ENCODE measurements around the gene RADX.

RADX gene

DNA sequence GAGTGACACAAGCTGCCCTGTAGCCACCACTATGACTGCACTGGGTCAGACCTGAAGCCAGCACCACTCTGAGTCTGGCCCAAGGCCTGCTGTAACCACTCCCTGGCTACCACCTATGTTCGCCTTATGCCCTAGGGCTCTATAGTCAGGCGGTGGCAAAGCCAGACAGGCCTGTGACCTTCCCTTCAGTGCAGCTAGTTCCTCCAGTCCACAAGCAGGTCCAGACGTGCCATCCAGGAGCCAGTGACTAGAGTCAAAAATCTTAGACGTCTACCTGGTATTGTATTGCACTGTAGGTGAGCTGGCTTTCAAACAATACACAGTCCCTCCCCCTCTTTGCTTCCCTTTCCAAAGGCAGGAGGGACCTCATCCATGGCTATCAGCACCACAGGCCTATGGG is 60.7 kb downstream of the RADX start:
- no peaks in the 10 kb centered on the region for H3K9me3 ChIP-seq (ENCODE audit: control insufficient read depth, insufficient read depth, low read length)
- H3F3A ChIP-seq (ENCODE audit: control insufficient read depth, insufficient read depth), result no peaks in the 10 kb centered on the region
- H3K36me3 ChIP-seq (ENCODE audit: control insufficient read depth, low read length), result 0 out of 2 replicates have a peak, but pooled peaks cover 3% of the 10 kb centered on the region
- no peaks in the 10 kb centered on the region for H3K9me2 ChIP-seq (replicated peaks; ENCODE audit: control insufficient read depth, low read length)
- H3K4me2 ChIP-seq (ENCODE audit: low read length), result no peak overlapping the region
- H3K4me1 ChIP-seq (ENCODE audit: control insufficient read depth, low read length), result no peaks in the 10 kb centered on the region
- H3K27me3 ChIP-seq (ENCODE audit: control insufficient read depth, low read length), result no peaks in the 10 kb centered on the region
- TF ChIP-seq EZH2phosphoT487 (IDR thresholded peaks at IDR 0.05; ENCODE audit: borderline replicate concordance, low read length), result no peak
- TF ChIP-seq, protein P1, sequence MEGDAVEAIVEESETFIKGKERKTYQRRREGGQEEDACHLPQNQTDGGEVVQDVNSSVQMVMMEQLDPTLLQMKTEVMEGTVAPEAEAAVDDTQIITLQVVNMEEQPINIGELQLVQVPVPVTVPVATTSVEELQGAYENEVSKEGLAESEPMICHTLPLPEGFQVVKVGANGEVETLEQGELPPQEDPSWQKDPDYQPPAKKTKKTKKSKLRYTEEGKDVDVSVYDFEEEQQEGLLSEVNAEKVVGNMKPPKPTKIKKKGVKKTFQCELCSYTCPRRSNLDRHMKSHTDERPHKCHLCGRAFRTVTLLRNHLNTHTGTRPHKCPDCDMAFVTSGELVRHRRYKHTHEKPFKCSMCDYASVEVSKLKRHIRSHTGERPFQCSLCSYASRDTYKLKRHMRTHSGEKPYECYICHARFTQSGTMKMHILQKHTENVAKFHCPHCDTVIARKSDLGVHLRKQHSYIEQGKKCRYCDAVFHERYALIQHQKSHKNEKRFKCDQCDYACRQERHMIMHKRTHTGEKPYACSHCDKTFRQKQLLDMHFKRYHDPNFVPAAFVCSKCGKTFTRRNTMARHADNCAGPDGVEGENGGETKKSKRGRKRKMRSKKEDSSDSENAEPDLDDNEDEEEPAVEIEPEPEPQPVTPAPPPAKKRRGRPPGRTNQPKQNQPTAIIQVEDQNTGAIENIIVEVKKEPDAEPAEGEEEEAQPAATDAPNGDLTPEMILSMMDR (IDR thresholded peaks at IDR 0.05; ENCODE audit: low read depth, low read length, poor library complexity, severe bottlenecking), result no peak
- no peaks in the 10 kb centered on the region for H4K20me1 ChIP-seq (ENCODE audit: control insufficient read depth, insufficient read depth, low read depth, low read length)
- H3K27ac ChIP-seq (ENCODE audit: low read depth, low read length), result no peak overlapping the region
- H3K79me2 ChIP-seq (ENCODE audit: control insufficient read depth, low read length), result no peaks in the 10 kb centered on the region
- no peak overlapping the region for H3K4me3 ChIP-seq (ENCODE audit: low read length)

DNA sequence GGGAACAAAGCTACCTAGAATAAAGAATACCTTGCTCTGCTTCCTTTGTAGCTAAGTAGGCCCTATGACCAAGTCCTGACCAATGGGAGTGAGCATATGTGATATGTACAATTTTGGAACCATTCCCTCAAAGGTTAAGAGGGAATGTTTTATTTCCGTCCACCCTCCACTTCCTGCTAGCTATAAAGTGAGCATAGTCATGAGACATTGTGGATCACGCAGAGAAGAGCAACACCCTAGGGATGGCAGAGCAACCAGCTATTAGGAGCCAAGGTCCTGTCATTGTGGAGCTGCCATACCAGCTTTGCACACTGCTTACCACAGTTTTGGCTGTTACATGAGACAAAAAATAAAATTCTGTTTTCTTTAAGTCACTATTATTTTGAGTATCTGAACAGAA is 68.9 kb downstream of the RADX start:
- no peaks in the 10 kb centered on the region for H3F3A ChIP-seq (ENCODE audit: control insufficient read depth, insufficient read depth)
- H3K9me3 ChIP-seq (ENCODE audit: control insufficient read depth, insufficient read depth, low read length), result no peaks in the 10 kb centered on the region
- no peaks in the 10 kb centered on the region for H3K9me2 ChIP-seq (replicated peaks; ENCODE audit: control insufficient read depth, low read length)
- no peak overlapping the region for H3K4me3 ChIP-seq (ENCODE audit: low read length)
- no peaks in the 10 kb centered on the region for H3K79me2 ChIP-seq (ENCODE audit: control insufficient read depth, low read length)
- no peaks in the 10 kb centered on the region for H4K20me1 ChIP-seq (ENCODE audit: control insufficient read depth, insufficient read depth, low read depth, low read length)
- H3K27ac ChIP-seq (ENCODE audit: low read depth, low read length), result no peak overlapping the region
- H3K4me2 ChIP-seq (ENCODE audit: low read length), result no peak overlapping the region
- no peaks in the 10 kb centered on the region for H3K4me1 ChIP-seq (ENCODE audit: control insufficient read depth, low read length)
- TF ChIP-seq EZH2phosphoT487 (IDR thresholded peaks at IDR 0.05; ENCODE audit: borderline replicate concordance, low read length), result no peak
- TF ChIP-seq, protein P1 (IDR thresholded peaks at IDR 0.05; ENCODE audit: low read depth, low read length, poor library complexity, severe bottlenecking), result no peak
- no peaks in the 10 kb centered on the region for H3K27me3 ChIP-seq (ENCODE audit: control insufficient read depth, low read length)
- H3K36me3 ChIP-seq (ENCODE audit: control insufficient read depth, low read length), result no peaks in the 10 kb centered on the region

DNA sequence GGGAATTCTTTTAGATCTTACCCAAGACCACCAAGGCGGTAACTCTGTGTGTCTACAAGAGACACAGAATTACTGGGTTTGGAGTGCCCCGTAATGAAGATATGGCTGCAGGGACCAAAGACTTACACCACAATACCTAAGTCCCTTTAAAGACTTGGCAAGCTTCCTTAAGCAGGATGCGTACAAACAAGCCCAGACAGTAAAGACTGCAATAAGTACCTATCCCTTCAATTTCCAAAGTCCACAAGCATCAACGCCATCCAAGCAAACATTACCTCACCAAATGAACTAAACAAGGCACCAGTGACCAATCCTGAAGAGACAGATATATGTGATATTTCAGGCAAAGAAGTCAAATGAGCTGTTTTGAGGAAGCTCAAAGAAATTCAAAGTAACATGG is 72.4 kb downstream of the RADX start:
- TF ChIP-seq EZH2phosphoT487 (IDR thresholded peaks at IDR 0.05; ENCODE audit: borderline replicate concordance, low read length), result no peak
- TF ChIP-seq, protein P1 (IDR thresholded peaks at IDR 0.05; ENCODE audit: low read depth, low read length, poor library complexity, severe bottlenecking), result no peak
- H4K20me1 ChIP-seq (ENCODE audit: control insufficient read depth, insufficient read depth, low read depth, low read length), result no peaks in the 10 kb centered on the region
- no peak overlapping the region for H3K27ac ChIP-seq (ENCODE audit: low read depth, low read length)

More for the DNA sequence above, 72.4 kb downstream of the RADX start:
- Histone ChIP-seq H3K27me3 (ENCODE audit: control insufficient read depth, low read length) (no peaks in the 10 kb centered on the region), H3K9me2 (replicated peaks; ENCODE audit: control insufficient read depth, low read length) (no peaks in the 10 kb centered on the region), H3K79me2 (ENCODE audit: control insufficient read depth, low read length) (no peaks in the 10 kb centered on the region), H3K9me3 (ENCODE audit: control insufficient read depth, insufficient read depth, low read length) (no peaks in the 10 kb centered on the region), H3K36me3 (ENCODE audit: control insufficient read depth, low read length) (no peaks in the 10 kb centered on the region), H3F3A (ENCODE audit: control insufficient read depth, insufficient read depth) (no peaks in the 10 kb centered on the region), H3K4me2 (ENCODE audit: low read length) (no peak overlapping the region), H3K4me1 (ENCODE audit: control insufficient read depth, low read length) (no peaks in the 10 kb centered on the region), H3K4me3 (ENCODE audit: low read length) (no peak overlapping the region)
